ENCODE measurements around the gene SORCS2. TPM values are rescaled to one million over a fixed set of nuclear protein-coding genes. Genes with fewer than 3 reads are reported as not detected.

SORCS2 gene
- total RNA-seq, 1 experiment from 2014 or later: 0.06 TPM

DNA sequence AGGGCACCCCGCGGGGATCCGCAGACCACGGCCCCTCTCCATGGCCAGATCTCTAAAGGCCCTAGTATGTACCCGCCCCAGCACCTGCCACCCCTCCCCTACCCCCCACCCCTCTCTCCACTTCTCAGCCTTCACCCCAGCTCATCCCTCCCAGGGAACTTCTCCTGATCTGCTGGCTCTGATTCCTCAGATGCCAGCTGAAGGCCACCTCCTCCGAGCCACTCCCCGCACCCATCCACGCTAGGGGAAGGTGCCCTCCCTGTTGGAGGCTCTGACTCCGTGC lies 230.5 kb downstream of the SORCS2 start:
- Histone ChIP-seq H3K27ac (ENCODE audit: low read depth, low read length, poor library complexity, severe bottlenecking) (no peak overlapping the region), H3K4me3 (ENCODE audit: low read depth, low read length, poor library complexity, severe bottlenecking) (no peak overlapping the region), H3K4me1 (ENCODE audit: insufficient read depth, low read length, poor library complexity, severe bottlenecking) (no peaks in the 10 kb centered on the region), H3K27me3 (replicated peaks; ENCODE audit: insufficient read depth, low read depth, low read length, poor library complexity) (no peaks in the 10 kb centered on the region), H3K36me3 (ENCODE audit: insufficient read depth, low read length, poor library complexity, severe bottlenecking) (no peaks in the 10 kb centered on the region), H3K9me3 (ENCODE audit: low read depth, low read length, poor library complexity, severe bottlenecking) (no peaks in the 10 kb centered on the region)
- no peak for TF ChIP-seq EZH2 (IDR thresholded peaks at IDR 0.05; ENCODE audit: borderline replicate concordance, low read depth, low read length, poor library complexity, severe bottlenecking)
- TF ChIP-seq, protein P1, sequence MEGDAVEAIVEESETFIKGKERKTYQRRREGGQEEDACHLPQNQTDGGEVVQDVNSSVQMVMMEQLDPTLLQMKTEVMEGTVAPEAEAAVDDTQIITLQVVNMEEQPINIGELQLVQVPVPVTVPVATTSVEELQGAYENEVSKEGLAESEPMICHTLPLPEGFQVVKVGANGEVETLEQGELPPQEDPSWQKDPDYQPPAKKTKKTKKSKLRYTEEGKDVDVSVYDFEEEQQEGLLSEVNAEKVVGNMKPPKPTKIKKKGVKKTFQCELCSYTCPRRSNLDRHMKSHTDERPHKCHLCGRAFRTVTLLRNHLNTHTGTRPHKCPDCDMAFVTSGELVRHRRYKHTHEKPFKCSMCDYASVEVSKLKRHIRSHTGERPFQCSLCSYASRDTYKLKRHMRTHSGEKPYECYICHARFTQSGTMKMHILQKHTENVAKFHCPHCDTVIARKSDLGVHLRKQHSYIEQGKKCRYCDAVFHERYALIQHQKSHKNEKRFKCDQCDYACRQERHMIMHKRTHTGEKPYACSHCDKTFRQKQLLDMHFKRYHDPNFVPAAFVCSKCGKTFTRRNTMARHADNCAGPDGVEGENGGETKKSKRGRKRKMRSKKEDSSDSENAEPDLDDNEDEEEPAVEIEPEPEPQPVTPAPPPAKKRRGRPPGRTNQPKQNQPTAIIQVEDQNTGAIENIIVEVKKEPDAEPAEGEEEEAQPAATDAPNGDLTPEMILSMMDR (conservative IDR thresholded peaks at IDR 0.05; ENCODE audit: low read depth, low read length): no peak
- ChIA-PET CTCF (no interaction called here), POLR2A (ENCODE audit: low non-redundant PET) (interaction anchor here (0.6 kb wide), 1 partner anchor 122 kb away, joined by 9 read pairs; no protein-coding TSS in a partner anchor)
- no TSS peak for BruUV-seq (replicated peaks)
- intact Hi-C loops (cut with micrococcal nuclease; ENCODE audit: unreplicated experiment): no loop called here
- DNase-seq (ENCODE audit: low spot score): no peak

GRCh38 chr4:7423391-7423790 lies 231.1 kb downstream of the SORCS2 start:
- Histone ChIP-seq H3K9me3 (ENCODE audit: low read depth, low read length, poor library complexity, severe bottlenecking) (no peaks in the 10 kb centered on the region), H3K4me1 (ENCODE audit: insufficient read depth, low read length, poor library complexity, severe bottlenecking) (no peaks in the 10 kb centered on the region), H3K27ac (ENCODE audit: low read depth, low read length, poor library complexity, severe bottlenecking) (no peak overlapping the region), H3K27me3 (replicated peaks; ENCODE audit: insufficient read depth, low read depth, low read length, poor library complexity) (no peaks in the 10 kb centered on the region), H3K36me3 (ENCODE audit: insufficient read depth, low read length, poor library complexity, severe bottlenecking) (no peaks in the 10 kb centered on the region), H3K4me3 (ENCODE audit: low read depth, low read length, poor library complexity, severe bottlenecking) (no peak overlapping the region)
- intact Hi-C loops (cut with micrococcal nuclease; ENCODE audit: unreplicated experiment): no loop called here
- ChIA-PET CTCF (interaction anchor here (0.5 kb wide), 1 partner anchor 446 kb away, joined by 3 read pairs; no protein-coding TSS in a partner anchor), POLR2A (ENCODE audit: low non-redundant PET) (no interaction called here)
- no peak for TF ChIP-seq EZH2 (IDR thresholded peaks at IDR 0.05; ENCODE audit: borderline replicate concordance, low read depth, low read length, poor library complexity, severe bottlenecking)
- TF ChIP-seq, protein P1 (conservative IDR thresholded peaks at IDR 0.05; ENCODE audit: low read depth, low read length): no peak
- BruUV-seq (replicated peaks): no TSS peak
- no peak for DNase-seq (ENCODE audit: low spot score)

DNA sequence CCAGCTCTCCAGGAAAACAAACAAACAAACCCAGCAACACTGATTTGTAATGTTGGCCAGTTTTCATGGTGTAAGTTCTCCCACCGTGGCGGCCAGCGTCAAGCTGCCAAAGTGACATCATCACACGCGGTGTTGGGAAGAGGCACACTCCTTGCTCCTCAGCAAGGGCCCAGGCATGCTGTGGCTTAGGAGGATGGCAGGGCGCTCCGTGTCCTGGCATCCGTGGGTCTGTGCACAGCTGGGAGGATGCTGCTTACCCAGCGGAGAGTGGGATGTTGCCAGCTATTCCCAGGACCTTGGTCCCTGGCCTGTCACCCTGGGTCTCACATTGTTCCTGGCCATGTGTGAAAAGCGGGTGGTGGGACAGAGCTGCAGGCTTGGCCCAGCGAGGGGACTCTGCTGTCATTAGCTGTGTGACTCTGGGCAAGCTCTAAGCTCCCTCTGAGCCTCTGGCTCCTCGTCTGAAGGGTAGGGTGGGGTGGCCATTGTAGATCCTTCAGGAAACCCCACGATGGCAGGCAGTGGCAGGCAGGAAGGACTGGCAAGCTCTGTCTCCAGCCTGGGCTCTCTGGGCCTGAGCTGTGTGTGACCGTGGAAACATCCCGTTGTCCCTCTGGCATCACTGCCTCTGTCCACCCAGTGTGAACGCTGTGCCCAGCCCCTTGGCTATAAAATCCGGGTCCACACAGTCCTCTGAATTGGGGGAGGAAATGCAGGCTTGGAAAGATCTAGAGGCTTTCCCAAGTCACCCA lies 231.6 kb downstream of the SORCS2 start:
- no TSS peak for BruUV-seq (replicated peaks)
- intact Hi-C loops (cut with micrococcal nuclease; ENCODE audit: unreplicated experiment): no loop called here
- TF ChIP-seq, protein P1 (conservative IDR thresholded peaks at IDR 0.05; ENCODE audit: low read depth, low read length): no peak
- TF ChIP-seq EZH2 (IDR thresholded peaks at IDR 0.05; ENCODE audit: borderline replicate concordance, low read depth, low read length, poor library complexity, severe bottlenecking): no peak
- no peaks in the 10 kb centered on the region for H3K27me3 ChIP-seq (replicated peaks; ENCODE audit: insufficient read depth, low read depth, low read length, poor library complexity)
- no peaks in the 10 kb centered on the region for H3K4me1 ChIP-seq (ENCODE audit: insufficient read depth, low read length, poor library complexity, severe bottlenecking)
- ChIA-PET POLR2A (ENCODE audit: low non-redundant PET) (no interaction called here), CTCF (interaction anchor here (0.5 kb wide), 1 partner anchor 445 kb away, joined by 3 read pairs; no protein-coding TSS in a partner anchor)
- H3K36me3 ChIP-seq (ENCODE audit: insufficient read depth, low read length, poor library complexity, severe bottlenecking): no peaks in the 10 kb centered on the region
- H3K9me3 ChIP-seq (ENCODE audit: low read depth, low read length, poor library complexity, severe bottlenecking): no peaks in the 10 kb centered on the region
- H3K4me3 ChIP-seq (ENCODE audit: low read depth, low read length, poor library complexity, severe bottlenecking): no peak overlapping the region
- H3K27ac ChIP-seq (ENCODE audit: low read depth, low read length, poor library complexity, severe bottlenecking): no peak overlapping the region
- no peak for DNase-seq (ENCODE audit: low spot score)

All from A673 (cell line).